Measurements from ENCODE around the gene LCMT1.
"Not testable (repeated sequence)": the region's sequence is repeated elsewhere in the genome, so short reads cannot be mapped to it uniquely, and the experiment has no call there.

- not testable (repeated sequence) for TF ChIP-seq CTCF (IDR thresholded peaks at IDR 0.05); MAZ (IDR thresholded peaks at IDR 0.05; ENCODE audit: borderline replicate concordance, low read depth, low read length); NR3C1 (IDR thresholded peaks at IDR 0.05); ZC3H11A (IDR thresholded peaks at IDR 0.05); HEYL (CRISPR knock-in tag; IDR thresholded peaks at IDR 0.05); JUNB (IDR thresholded peaks at IDR 0.05); RCOR1 (IDR thresholded peaks at IDR 0.05; ENCODE audit: low read depth, low read length)
These were observed 14.6 kb downstream of the LCMT1 start for GRCh38 chr16:25126086-25126666.
